NCI-H146 treated with DMSO at 0.1 percent for 48 hours (cell line): ENCODE data around the gene ABCA4.

ENCODE experiments used
- DNase-seq: peaks from one replicate; lab custom pipeline; 2025; ENCODE audit not compliant: unreplicated experiment; lab: John Stamatoyannopoulos, UW

Gene ABCA4

GRCh38 chr1:93980320-93981273 is 140.4 kb downstream of the ABCA4 start:
- DNase-seq, result peak; percentile 12

DNA sequence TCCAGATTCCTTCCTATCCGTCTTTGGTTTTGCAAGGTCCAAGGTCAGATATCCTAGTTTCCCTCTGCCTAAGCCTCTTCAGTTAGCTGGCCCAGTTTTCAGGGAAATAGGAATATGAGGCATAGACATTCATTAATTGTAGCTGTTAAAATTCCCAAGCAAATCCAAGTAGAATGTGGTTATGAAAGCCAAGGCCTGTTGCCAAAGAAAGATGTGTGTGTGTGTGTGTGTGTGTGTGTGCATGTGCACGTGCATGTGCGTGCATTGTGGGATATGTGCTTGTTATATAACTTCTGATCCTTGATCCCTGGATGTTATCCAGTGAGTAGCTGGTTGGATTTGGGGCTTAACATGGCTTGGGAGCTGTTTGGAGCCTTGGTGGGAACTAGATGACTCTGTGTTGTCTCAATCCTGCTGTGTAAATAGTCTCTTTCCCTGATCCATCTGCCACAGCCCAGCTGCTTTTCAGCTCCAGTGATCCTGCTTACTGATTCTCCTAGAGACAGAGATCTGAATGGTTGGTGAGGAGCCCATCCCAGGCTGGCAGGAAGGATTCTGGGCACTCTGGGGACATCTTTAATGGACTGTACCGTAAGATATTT is 141.1 kb downstream of the ABCA4 start:
- DNase-seq, result peak; percentile 47

DNA sequence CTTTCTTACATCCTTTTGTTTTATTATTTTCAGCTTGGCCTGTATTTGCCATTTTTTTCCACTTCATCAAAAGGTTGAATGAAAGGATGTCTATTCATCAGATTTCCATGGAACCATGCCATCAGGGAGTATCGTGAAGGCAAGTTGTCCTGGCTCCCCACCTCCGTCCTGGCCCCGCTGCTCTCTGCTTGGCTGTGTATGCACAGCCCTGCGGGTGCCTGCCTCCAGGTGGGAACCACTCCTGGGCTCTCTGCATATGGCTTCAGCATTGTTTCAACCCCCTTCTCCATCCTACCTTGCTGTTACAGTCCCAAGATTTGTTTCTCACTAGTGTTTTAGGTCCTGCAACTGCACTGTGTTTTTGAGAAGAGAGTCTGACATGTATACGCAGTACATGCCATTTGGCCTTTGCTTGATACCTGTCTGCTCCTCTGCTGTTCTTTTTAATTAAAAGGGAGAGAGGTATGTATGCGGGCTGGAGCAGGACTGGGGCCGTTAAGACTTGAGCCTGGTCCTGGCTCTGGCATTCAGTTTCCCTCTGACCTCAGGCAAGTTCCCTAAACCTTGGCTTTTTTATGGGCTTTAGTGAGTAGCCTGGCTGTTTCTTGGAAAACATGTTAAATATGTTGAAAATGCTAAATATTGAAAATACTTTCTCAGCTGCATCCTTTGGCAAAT is 141.8 kb downstream of the ABCA4 start:
- DNase-seq, result no peak

DNA sequence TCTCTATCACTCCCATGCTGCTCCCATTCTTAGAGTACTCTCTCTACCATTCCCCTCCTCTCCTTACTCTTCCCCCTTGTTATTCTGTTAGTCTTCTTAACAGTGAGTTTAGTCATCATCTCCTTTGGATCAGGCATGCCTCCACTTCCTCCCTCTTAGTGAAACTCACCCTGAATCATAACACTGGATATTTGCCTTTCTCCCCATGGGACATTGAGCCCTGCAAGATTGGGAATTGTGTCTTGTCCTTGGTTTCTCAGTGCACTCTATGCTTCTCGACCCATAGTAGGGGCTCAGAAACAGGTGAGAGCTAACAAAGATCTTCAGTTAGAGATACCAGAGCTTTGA is 143.4 kb downstream of the ABCA4 start:
- no peak for DNase-seq

GRCh38 chr1:93976711-93977597 is 144.0 kb downstream of the ABCA4 start:
- no peak for DNase-seq

DNA sequence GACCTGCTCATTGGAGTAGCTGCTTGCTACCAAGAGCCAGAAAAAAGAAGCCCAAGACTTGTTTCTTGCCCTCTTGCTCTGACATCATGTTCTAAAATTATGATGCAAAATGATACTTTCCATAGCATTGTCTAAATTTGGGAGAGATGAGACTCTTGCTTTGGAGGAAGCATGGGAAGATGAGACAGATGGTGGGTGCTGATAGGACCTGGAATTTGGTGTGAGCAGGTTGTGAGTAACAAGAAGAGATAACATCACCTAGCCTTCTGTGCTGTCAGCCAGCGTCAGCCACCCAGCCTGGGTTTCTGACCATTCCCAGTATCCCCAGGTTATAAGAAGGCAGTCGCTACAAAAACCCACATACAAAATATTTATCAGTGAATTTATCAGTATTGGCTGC is 144.7 kb downstream of the ABCA4 start:
- DNase-seq, result no peak

GRCh38 chr1:93972341-93972740 is 148.6 kb downstream of the ABCA4 start:
- no peak for DNase-seq

- DNase-seq, result no peak
Observed at GRCh38 chr1:93969887-93970286, 151.1 kb downstream of the ABCA4 start.

DNA sequence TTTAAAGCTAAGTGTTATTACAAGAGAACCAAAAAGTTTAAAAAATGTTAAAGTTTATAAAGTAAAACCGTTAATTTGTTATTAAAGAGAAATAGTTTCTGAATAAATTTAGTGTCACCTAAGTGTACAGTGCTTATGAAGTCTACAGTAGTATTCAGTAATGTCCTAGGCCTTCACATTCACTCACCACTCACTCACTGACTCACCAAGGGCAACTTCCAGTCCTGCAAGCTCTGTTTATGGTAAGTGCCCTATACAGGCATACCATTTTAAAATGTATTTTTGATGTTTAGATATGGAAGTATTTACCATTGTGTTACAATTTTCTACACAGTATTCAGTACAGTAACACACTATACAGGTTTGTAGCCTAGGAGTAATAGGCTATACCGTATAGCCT is 151.6 kb downstream of the ABCA4 start:
- DNase-seq, result no peak

DNA sequence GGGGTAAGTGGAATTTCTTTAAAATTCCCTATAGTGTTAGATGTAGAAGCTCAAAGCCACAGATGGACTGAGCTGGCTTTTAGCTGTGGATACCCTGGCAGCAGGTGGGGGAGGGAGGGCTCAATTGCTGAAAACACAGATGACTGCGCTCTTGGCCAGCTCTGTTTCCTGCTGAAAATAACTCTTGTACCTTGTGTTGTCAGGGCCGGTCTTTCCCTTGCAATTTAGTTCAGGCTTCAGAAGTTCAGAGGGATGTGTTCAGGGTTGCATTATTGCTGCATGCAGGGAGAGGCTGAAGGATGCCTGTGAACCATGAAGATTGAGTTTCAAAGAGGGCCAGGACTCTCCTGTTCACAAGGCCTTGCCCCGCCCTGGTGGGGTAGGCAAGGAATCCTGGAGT is 153.6 kb downstream of the ABCA4 start:
- DNase-seq, result no peak

GRCh38 chr1:93965888-93966287 is 155.1 kb downstream of the ABCA4 start:
- DNase-seq, result no peak

- DNase-seq, result no peak
Observed at GRCh38 chr1:93965256-93965655, 155.7 kb downstream of the ABCA4 start.

DNA sequence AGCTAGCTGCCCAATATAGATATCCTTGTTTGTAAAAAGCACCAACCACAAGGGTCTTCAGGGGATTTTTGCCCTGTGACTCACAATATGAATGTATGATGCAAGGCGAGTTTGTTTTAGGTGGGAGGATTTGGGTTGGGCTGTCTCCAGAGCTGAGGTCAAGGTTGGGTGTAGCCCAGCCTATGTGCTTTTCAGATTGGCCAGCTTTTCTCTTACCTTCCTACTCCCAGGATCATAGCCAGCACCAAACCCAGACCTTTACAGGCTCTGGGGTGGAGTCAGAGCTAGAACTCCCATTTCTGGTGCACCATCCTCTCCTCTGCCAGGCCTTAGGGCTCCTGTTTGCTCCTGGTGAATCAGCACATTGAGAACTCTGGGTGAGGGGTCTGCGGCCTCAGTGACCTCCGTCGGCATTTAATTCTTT is 156.2 kb downstream of the ABCA4 start:
- DNase-seq, result no peak

DNA sequence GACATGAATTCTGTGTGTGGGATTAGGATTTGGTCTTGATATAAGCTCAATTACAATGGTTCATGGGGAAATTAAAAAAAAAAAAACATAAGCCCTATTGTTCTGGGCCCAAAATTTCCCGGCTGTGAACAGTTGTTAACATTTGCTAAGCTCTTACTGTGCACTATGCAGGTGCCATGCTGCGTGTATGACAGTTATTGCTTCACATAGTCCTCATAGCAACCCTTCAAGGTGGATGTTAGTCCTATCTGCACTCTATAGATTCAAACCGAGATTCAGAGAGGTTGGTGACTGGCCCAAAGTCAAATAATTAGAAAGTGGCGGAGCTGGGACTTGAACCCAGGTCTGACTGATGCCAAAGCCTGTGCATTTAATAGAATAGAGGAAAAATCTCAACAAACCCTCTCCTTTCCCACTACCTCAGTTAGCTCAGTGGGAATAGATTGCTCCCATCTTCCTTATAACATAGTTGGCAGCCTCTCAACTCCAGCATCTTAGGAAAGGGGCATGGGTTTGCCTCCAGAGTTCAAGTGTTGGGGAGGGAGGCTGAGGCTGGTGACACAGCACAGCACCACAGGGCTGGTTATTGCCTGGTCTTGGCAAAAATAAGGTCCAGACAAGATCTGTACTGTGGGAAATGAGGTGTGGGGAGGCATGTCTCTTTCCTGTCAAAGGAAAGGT is 156.7 kb downstream of the ABCA4 start:
- no peak for DNase-seq

- no peak for DNase-seq
Observed at GRCh38 chr1:93963585-93963984, 157.4 kb downstream of the ABCA4 start.

DNA sequence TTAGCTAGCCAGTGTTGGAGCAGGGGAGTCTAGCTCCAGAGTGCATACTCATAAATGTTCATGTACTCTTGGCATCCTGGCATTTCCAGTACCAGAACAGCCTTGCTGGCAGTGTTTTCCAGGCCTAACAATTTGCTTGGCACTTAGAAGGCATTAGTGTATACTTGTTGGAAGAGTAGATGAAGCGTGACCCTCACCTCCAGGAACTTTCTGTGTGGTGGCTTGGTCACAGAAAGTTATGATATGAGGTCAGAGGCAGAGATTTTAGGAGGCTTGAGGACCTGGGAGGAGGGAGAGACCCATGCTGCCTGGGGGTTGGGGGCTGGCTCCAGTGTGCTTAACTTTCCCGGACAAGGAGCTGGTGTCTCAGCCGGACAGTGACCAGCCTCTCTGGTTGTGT is 159.0 kb downstream of the ABCA4 start:
- no peak for DNase-seq

DNA sequence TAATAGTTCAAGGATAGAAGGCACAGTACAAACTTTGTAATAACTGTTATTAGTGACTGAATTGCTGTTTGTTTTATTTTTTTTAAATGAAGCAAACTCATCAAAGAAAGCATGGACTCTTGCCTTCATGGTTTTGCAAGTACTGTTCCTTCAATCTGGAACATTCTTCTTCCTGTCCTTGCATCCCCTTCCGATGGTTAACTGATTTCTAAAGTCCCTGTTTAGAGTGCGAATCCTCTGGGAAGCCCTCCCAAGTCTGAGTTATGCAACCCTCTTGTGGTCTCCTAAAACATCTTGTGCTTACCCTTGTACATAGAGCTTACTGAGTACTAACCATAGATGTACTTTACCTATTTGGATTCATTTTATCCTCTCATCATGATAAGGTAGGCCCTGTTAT is 159.5 kb downstream of the ABCA4 start:
- DNase-seq, result no peak

GRCh38 chr1:93960641-93961147 is 160.3 kb downstream of the ABCA4 start:
- DNase-seq, result no peak

GRCh38 chr1:93959413-93959812 is 161.5 kb downstream of the ABCA4 start:
- no peak for DNase-seq

GRCh38 chr1:93958726-93959100 is 162.2 kb downstream of the ABCA4 start:
- no peak for DNase-seq
